NOMO-1 treated with DMSO at 0.1 percent for 48 hours (cell line): ENCODE data around the gene SPIN4.
"Not testable (repeated sequence)": the region's sequence is repeated elsewhere in the genome, so short reads cannot be mapped to it uniquely, and the experiment has no call there.

Experiments used
- DNase-seq: peaks from one replicate; lab custom pipeline; 2025; ENCODE audit not compliant: unreplicated experiment; lab: John Stamatoyannopoulos, UW

Gene SPIN4

GRCh38 chrX:63350941-63351616 is at the start of gene SPIN4:
SPIN4 (minus strand) TSS chrX:63351332; CDS start chrX:63350819, 513 bp downstream.
- DNase-seq, result peak; percentile 85

- DNase-seq, result no peak
Observed at GRCh38 chrX:63400340-63400739, 49.2 kb upstream of the SPIN4 start.

GRCh38 chrX:63394872-63395271 is 43.7 kb upstream of the SPIN4 start:
- no peak for DNase-seq

GRCh38 chrX:63393094-63393493 is 42.0 kb upstream of the SPIN4 start:
- DNase-seq, result not testable (repeated sequence)

- DNase-seq, result no peak
Observed at GRCh38 chrX:63387411-63387810, 36.3 kb upstream of the SPIN4 start.

DNA sequence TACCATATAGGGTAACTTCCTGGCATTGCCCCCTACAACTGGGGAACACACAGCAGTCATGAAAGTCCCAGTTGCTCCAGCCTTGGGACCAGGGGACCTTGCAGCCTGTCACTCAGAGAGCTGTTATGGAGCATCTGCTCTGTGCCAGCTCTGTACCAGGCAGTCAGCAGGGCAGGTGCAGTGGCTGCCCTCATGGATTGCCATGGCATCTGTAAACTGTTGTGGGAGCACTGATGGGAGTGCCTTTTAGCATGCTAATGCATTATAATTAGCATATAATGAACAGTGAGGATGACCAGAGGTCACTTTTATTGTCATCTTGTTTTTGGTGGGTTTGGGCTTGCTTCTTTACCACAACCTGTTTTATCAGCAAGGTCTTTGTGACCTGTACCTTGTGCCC is 33.1 kb upstream of the SPIN4 start:
- DNase-seq, result not testable (repeated sequence)

- DNase-seq, result not testable (repeated sequence)
Observed at GRCh38 chrX:63373012-63373411, 21.9 kb upstream of the SPIN4 start.

DNA sequence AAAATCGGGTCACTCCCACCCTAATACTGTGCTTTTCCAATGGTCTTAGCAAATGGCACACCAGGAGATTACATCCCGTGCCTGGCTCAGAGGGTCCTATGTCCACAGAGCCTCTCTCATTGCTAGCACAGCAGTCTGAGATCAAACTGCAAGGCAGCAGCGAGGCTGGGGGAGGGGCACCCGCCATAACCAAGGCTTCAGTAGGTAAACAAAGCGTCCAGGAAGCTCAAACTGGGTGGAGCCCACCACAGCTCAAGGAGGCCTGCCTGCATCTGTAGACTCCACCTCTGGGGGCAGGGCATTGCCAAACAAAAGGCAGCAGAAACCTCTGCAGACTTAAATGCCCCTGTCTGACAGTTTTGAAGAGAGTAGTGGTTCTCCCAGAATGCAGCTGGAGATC is 16.6 kb upstream of the SPIN4 start:
- not testable (repeated sequence) for DNase-seq

GRCh38 chrX:63363788-63364187 is 12.7 kb upstream of the SPIN4 start:
- DNase-seq, result no peak

DNA sequence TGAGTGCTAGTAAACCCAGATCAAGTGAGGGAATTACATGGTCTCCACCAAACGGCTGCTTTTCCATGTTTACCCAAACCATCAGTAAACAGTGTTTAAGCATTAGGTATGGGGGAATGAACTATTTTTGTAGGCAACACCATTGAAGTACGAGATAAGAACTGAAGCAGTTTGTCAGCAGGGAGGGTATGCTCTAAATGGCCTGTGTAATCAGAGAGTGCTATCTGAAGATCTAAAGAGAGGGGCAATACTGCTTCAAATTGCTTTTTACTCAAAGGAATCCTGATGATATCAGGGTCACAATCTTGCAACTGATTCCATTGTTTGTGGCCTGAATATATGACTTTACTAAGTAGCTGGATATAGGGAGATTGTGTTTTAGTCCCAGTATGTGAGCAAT is 10.4 kb upstream of the SPIN4 start:
- no peak for DNase-seq

DNA sequence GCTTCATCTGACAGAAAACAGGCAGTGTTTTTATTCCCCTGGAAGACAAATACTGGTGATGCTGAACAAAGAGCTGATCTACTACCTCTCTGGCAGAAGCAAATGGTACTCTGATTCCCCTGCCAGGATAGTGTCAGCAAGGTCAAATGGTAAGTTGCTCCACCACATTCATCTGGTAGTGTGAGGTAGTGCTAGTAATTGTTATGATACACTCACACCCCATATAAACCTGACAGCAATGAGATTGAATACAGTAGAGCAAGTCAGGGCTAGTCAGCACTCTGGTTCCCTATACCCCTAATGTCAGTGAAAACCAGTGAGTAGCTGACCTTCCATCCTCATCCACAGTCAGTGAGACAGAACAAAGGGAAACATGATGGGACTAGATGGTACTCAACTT is 3.4 kb upstream of the SPIN4 start:
- DNase-seq, result no peak

DNA sequence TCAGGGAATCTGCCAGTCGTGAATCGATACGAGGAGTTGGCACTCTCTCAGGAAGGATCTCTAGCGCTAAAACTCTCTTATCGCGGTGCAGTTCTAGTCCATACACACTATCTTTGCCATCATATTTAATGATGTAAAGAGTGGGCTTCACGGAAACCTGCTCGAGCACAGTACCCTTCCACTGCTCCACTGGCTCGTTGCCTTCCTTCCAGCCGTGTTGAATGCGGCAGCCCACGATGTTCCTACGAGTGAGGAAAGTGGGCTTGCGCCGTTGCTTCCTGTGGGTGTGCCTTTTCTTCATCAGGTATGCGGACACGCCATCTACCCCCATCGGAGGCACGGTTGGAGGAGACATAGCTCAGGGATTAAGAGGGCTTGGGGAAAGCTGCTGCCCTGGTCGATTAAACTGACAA is 661 bp downstream of the SPIN4 start:
- no peak for DNase-seq

DNA sequence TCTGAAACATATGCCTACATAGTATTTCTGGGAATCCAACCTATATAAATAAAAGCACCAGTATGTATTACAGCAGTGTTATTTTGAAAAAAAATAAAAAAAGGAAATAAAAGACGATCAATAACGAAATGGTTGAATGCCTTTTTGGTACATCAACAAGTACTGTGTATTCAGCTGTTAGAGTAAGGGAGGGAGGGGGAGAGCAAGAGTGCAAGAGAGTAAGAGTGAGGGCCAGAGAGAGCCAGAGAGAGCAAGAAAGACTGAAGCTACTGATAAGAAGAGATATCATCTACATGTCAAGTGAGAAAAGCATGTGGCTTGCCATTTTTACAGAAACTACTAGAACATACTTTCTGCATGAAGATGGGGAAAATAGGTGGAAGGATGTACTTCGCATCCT is 1.8 kb downstream of the SPIN4 start:
- DNase-seq, result no peak

GRCh38 chrX:63330681-63331080 is 20.5 kb downstream of the SPIN4 start:
- DNase-seq, result no peak

GRCh38 chrX:63327788-63328187 is 23.3 kb downstream of the SPIN4 start:
- no peak for DNase-seq

DNA sequence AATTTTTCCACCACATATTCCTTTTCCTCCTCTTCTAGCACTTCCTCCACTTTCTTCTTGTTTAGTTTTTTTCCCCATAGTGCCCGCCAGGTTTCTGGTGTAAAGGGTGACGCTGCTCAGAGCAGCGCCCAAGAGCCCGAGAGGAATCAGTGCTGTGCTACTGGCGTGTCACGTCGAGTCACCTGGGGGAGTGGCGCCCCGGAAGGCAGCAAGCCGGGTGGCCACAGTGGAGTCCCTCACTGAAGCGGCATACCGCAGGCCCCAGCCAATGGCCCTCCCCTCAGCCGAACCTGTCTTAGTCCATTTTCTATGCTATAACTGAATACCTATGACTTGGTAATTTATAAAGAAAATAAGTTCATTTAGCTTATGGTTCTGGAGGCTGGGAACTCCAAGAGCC is 51.5 kb downstream of the SPIN4 start:
- DNase-seq, result no peak
